HG03025 (cell line): Measurements from ENCODE around the gene RPA3.

Source experiments
- ATAC-seq: cut with Tn5 transposase; IDR thresholded peaks from one replicate; pipeline ENCODE4 v1.9.1; 2021; ENCODE audit warnings: mild to moderate bottlenecking, moderate library complexity; ENCODE audit not compliant: unreplicated experiment, low FRiP score

The RPA3 gene

DNA sequence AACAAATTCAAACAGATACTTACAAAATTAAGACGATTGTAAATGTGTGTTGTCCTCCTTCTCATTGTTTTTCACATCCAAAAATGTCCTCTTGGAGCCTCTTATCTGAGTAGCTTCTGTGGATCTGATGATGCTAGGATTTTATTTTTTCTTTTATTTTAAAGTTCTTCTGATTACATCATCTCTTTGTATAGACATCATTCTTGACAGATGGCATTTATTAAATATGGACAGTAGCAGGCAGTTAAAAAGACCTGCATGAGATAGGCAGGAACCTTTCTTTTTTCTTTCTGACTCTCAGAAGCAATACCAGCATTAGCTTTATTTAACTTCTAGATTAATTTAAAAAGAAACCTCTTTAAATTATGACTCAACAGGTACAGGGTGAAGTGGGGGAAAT, at the start of gene RPA3:
Gene RPA3, minus strand, starts transcription at position 116 of the 400 bp plus-strand sequence. CDS start 78,189 bp downstream, outside the sequence.
- ATAC-seq, result no peak

DNA sequence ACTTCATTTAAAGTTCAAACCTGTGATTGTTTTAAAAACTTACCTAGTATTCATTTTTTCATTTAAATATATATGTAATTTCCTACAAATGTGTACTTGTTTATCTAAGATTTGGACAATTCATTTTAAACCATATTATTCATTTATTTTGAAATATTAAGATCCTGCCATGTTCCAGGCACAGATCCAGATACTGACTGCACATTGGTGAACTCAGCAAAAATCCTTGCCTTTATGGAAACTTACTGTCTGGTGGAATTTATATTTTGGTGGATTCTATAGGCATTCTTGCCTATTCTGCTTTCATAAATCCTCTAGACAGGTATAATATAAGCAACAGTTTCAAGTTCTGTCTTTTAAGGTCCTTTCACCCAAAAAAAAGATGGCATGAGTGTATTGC, 48.3 kb upstream of the RPA3 start:
- no peak for ATAC-seq

DNA sequence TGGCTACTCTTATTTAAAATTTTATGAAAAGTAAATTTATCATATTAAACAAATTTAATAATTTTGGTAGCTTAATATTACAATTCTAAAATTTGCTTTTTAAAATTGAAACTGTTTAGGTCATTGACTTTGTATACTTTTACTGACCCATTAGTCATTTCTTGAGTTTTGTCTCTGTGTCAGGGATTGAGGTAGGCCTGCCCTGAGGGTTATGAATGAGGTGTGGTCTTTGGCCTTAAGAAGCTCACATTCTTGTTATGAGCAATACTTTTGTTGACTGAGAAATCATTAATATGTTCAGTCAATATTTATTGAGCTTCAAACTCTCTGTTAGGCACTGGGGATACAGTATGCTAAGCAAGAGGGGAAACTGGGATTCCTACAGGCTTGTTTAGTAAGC, 47.0 kb upstream of the RPA3 start:
- ATAC-seq, result no peak

DNA sequence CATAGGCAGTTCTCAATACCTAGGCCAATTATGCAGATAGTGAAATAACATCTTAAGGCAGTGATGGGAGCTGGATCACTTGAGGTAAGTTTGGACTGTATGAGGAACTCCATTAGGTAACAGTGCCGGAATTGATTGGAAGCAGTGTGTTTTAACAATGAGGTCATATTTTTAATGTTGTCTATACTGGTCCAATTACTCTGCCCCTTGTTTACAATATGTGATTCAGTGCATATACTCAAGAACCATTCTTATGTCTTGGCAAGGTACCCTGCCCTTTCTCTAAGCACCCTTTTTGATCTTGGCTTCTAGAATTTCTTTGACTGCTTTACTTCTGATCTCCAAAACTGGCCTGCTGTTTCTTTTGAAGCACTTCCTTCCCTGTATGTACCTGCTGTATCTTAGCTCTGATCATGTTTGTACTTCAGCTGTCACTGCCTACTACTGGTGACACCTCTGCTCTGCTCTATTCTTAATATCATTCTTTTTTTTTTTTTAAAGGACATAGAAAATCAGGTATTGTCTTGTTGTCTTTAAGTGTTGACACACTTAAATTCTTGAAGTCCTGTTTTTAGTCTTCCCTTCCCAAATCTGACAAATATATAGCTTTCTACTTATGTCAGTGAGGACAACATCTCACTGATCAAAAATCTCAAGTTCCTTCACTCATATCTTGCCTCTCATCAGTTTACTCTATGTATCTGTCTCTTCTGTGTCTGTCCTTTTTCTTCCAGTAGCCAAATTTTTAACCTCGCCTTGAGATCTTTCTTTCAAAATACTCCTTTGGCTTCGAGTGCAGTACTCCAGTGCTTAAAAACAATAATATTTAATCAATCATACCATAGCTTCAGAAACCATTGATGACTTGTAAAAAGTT, 46.4 kb upstream of the RPA3 start:
- ATAC-seq, result no peak

DNA sequence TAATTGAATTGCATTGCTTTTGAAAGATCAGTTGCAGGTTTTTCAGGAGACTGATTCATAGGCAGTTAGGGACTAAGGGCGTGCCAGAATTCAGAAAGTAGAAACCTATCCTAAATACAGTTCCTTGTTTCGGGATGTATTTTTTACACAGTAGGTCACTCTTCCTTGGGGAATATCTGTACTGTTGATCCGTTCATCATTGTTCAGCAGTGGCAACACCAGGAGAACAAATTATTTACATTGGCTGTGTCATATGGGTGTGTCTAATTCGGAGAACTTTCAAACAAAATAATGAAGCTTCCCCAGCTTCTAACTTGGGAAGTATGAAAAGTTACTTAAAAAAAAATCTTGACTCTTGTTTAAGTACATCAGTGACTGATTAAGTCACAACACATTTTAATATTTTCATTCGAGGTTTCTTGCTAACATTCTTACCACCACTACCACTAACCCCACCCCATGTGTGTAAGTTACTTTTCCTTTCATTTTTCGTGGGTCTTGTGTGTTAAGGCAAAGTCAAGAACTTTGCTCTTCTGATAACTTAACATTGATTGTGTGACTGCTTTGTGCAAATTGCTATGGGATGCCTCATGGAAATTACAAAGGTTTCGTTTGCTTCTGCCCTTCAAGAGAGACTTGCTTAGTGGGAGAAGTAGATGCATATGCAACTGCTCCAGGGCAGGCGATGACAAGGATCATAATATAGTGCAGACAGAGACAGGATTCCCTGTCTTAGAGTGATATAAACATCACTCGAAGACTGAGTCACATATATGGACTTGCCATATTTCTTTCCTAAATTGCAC, 43.8 kb upstream of the RPA3 start:
- no peak for ATAC-seq

DNA sequence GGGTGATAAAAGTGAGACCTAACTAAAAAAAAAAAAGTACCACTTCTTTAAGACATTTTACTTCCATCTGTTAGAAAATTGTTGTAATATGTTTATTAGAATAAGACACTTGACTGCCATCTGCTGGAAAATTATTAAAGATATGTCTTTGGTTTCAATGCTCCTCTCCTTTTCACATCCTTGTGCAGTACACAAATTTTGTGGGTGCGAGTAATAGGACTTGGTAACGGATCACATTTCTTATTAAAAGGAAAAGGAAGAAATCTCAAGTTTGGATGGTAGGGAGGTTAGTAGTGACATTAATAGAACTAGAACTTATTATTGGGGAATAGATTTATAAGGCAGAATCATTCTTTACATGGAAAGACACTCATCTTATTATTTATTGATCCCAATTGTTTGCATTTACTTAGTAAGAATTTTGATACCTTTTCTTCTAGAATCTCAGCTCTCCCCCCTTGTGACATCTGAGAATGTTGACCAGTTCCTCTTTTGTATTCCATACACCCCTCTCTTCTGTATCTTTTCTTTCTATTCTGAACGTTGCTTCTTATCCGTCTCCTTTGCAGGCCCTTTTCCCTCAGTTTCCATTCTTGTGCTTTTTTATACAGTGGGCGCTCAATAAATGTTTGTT, 43.0 kb upstream of the RPA3 start:
- no peak for ATAC-seq

DNA sequence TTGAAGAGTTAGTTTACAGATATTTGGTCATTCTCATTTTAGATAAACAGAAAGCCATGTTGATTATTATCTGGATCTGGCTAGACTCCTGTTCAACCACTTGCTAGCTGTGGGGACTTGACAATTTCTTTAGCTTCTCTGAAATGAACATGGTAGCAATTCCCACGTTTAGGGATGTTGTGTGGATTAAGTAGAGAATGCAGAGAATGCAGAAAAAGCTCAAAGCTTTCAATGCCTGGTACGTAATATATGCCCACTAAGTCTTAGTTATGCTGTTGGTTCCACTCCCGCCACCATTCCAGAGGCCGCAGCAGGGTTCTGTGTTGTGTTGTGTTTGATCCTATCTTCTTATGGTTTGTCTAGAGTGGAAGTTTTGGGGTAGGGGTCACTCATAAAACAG, 39.2 kb upstream of the RPA3 start:
- ATAC-seq, result no peak

DNA sequence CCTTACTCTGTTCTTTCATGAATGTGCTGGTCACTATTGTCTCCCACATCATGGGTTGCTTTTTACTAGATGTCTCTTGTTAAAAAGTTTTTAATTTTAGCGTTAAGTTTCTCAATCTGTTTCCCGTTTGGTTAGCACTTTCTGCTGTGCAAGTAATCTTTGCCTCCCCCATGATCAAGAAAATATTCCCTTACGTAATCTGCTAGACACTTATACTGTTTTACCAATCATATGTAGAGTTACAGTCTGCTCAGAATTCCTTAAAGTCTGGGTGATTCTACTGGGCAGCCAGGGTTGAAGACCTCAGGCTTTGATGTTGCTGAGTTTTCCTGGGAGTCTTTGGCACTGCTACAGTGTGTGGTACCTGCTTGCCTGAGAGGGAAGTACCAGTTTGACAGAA, 38.2 kb upstream of the RPA3 start:
- no peak for ATAC-seq

DNA sequence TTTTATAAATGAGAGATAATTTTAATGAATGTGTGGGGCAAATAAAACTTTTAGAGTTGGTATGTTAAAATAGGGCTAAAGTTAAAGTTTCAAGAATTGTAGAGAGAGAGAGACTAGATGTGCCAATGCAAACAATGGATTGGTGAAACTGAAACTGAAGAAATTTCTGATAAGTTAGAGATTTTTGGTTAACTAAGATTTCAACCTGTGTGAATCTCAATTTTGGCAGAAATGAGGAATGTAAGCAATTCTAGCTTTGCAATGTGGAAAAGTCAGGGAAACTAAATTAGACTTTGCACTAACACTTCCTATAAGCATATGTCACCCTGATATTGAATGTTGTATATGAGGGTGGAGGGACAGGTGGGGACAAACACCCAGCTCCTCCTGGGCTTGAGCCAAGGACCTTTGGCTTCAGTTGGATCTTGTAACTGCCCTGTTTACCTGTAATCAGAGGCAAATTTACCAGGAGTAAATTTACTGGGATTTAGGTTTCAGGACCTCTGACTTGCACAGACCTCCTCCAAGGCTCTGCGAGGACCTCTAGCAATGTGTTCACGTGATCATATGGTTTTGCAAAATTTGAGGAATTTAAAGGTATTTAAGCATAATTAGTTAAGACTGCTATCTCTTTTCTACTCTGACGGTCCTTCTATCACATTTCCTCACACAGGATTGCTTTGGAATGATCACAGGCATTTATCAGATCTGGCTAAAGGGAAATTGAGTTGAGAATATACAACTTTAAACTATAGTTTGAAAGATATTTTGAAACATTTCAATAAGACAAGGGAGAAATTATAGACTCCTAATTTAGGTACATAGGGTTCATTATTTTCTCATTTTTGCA, 33.1 kb upstream of the RPA3 start:
- ATAC-seq, result no peak

DNA sequence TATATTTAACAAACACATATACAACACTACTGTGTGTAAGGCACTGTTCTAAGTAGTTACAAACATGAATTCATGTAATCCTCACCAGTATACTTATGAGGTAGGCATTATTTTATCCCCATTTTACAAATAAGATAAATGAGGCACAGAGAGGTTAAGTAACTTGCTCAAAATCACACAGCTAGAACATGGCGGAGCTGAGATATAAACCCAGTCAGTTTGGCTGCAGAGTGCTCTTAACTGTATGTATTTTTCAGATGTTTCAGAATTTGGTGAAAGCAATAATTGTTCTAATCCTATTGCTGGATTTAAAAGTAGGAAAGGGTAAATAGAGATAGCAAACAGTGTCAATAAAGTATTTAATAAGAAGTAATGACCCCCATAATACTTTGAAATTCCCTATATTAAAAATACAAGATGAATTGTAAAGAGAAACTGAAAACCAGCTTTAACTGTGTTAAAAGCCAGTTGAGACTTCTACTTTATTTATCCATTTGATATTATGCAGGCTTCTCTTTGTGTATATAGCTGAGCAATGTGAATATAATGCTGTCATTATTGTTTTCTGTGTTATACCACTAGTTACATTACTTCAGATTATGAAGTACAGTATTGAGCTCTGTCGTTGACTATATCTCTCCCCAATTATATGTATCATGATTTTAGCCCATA, 32.3 kb upstream of the RPA3 start:
- ATAC-seq, result no peak

DNA sequence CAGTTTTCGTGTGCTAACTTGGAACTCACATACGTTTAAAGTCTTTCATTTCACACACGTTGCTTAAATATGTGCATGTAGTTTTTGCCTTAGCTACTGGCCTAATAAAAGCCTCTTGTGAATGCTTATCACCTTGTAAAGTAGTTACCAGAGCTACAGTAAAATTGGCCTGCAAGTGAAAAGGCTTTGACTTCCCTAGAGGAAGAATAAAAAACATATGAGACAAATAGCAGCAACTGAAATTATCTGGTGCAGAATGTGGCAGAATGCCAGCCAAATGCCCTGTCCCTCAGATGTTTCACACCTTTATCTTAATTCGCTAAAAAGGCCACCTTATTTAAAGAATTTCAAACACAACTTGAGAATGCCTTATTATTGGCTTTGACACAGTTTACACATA, 28.1 kb upstream of the RPA3 start:
- no peak for ATAC-seq

DNA sequence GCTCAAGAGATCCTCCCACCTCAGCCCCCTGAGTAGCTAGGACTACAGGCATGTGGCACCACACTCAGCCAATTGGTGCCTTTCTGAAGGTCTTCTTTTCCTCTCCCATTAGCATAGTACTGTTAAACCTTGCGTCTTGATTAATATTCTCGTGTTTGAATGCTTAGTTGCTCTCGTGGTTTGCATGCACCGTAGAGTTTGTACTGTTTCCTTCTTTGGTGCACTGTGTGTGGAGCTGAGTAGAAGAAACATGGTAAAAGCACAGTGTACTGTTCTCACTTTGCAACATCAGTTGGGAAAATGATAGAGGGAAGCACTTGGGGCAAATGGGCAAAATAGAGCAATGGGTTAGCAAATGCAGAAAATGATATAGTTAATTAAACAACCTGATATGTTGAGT, 27.6 kb upstream of the RPA3 start:
- no peak for ATAC-seq

DNA sequence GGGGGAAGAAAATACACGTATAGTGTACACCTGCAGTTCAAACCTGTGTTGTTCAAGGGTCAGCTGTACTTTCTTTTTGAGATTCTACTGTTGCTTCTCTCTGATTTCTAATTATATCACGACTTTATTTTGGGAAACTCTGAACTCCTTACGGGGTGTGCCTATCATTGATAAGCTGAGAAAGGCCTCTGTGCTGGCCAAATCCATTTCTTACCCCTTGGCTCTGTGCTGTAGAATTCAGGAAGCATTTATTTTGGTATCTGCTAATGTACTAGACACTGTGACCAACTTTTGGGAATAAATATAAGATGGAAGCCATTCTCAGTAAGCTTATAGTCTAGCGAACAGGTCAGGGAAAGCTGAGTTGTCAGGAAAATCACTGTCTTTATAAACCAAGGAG, 26.9 kb upstream of the RPA3 start:
- no peak for ATAC-seq

DNA sequence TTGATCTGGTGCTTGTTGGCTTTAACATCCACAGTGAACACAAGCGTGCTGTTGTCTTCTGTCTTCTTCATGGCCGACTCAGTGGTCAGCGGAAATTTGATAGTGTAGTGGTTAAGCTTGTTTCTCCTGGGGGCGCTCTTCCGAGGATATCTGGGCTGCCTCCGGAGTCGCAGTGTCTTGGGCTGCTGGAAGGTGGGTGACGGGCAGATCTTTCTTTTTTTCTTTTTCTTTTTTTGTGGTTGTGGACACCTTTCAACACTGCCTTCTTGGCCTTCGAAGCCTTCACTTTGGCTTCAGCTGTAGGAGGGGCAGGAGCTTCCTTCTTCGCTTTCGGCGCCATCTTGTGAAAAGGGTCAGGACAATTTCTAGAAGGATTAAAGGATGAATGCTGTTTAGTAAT, 23.8 kb upstream of the RPA3 start:
- no peak for ATAC-seq

DNA sequence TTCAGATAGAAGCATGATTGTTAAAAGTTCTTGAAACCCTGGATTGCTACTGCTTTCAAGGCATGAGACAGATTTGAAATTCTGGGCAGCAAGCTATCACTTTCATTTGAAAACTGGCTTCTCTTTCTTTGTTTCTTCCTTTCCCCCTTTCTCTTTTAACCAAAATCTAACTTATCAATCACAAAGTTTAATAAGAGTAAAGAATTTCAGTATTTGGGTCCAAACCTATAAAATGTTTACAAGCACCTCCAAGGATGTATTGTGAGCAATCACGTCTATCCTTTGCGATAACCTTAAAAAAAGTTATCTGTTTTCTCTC, 21.6 kb upstream of the RPA3 start:
- no peak for ATAC-seq

DNA sequence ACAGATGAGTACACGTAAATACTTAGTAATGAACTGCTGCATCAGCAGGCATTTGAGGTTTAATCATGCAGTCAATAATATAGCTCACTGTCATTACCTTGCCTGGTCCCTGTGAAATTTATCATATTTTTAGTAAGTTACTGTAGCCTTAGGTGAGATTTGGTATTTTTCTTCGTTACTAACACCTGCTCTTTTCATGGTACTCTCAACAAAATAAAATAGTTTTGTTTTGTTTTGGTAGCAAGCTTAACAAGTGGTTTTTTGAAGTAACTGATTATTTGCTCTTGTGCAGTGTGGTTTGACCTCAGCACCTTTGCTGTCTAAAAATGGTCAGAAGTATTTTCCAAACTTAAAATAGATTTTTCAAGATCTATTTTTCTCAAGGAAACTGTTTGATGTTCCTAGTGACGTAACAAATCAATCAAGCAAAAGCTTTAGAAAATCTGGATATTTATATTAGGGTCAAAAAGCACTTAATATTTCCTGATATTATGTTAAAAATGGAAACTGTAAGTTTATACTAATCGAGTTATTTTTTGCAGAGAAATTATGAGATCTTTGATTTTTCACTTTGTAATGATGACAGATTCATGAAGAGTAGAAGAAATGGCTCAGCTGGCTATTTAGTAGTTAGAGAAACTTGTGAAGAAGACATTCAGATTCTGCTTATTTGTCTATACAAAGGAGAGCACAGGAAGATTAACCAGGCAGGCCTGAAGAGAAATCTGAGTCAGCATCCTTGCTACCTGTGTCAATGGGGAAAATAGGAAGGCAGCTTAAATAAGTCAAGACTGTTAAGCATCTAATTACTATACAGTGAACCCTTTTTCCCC, 21.0 kb upstream of the RPA3 start:
- ATAC-seq, result no peak

DNA sequence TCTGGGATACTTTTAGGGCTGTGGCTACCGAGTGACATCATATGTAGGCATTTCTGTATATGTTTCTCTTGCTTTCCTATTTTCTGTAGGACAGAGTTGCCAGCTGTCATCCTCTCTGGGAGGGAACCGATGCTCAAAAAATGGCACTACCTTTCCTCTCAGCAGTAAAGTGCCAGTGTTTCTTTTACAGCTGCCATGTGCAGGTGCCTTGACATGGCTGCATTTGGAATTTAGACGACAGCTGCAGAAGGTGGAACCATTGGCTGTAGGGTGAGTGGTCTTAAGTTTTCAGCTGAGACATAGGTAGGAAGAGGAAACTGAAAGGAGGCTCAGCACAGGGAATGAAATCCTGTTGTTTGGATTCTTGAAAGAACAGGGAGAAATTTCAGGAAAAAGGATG, 20.2 kb upstream of the RPA3 start:
- ATAC-seq, result no peak

DNA sequence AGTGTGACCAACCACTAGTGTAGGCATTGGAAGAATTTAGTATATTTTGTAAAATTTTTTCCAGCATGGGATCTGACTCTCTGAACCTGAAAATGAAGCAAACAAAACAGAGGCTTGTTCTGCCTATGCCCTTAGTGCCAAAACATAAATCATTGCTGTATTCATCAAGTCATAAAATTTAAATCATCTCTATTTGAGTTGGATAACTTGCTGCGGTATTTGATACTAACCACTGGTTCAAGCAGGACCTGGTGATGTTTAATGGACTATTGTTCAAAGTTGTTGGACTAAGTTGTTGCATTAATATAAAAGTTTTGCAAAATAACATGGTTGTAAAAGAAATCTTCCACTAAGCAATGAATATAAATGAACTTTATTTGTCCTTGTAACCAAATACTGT, 19.8 kb upstream of the RPA3 start:
- no peak for ATAC-seq

DNA sequence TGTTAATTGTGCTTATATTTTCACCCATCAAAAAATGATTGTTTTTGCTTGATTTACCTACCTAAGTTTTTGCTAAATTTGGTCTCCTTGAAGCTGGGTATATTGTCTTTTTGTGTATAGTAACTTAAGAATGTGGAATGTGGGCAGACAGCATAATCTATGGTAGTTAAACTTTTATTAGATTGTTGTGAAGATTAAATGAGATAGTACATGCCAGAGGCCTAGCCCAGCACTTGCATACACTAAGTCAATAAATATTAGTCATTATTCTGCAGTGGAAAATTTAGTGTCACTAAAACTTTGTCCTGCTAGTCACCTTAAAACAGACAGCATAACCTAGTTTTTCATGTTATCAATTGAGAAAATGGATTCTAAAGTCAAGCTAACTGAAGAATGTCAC, 19.3 kb upstream of the RPA3 start:
- ATAC-seq, result no peak
